PC-3 (cell line): ENCODE results near the gene C1QTNF12. TPM values are rescaled to one million over a fixed set of nuclear protein-coding genes. Genes with fewer than 3 reads are reported as not detected.

ENCODE experiments used
- ATAC-seq: fragments of 200-7000 bp; cut with Tn5 transposase; 2 replicates; pipeline ENCODE4 v1.9.1; 2020; ENCODE audit warnings: mild to moderate bottlenecking, moderate library complexity
- BruUV-seq: library from RNA; stranded (reverse); fragments of 400-500 nt; replicated peaks from 2 replicates; lab custom pipeline; 2021; lab: Mats Ljungman, UMichigan
- CTCF ChIA-PET: fragments of 300-600 bp; sonication (Branson Sonifier 250); formaldehyde crosslinking; loops from one replicate; lab custom pipeline; 2022; ENCODE audit warnings: antibody characterized with exemption; lab: Charles Lee
- POLR2A ChIA-PET: fragments of 300-600 bp; sonication (Branson Sonifier 250); formaldehyde crosslinking; loops from one replicate; lab custom pipeline; 2022; ENCODE audit warnings: antibody characterized with exemption; ENCODE audit not compliant: unreplicated experiment; lab: Charles Lee
- DNase-seq: peaks from one replicate; pipeline ENCODE4 v3.0.0-alpha.2; 2015
- H2AFZ ChIP-seq: fragments of 300-600 bp; sonication (generic); 2 replicates; pipeline ENCODE4 v1.6.0; 2016; ENCODE audit warnings: antibody characterized with exemption, low read length
- H3F3A ChIP-seq: fragments of 300-600 bp; sonication (generic); one replicate; pipeline ENCODE4 v1.6.0; 2017; ENCODE audit warnings: antibody characterized with exemption, low read length, control low read depth, mild to moderate bottlenecking; ENCODE audit not compliant: unreplicated experiment
- H3K27ac ChIP-seq: fragments of 300-600 bp; sonication (generic); 2 replicates; pipeline ENCODE4 v1.5.1; 2016; ENCODE audit warnings: mild to moderate bottlenecking, low read length
- H3K27me3 ChIP-seq: fragments of 300-600 bp; sonication (generic); 2 replicates; pipeline ENCODE4 v1.6.1; 2016; ENCODE audit warnings: low read length, mixed read lengths
- H3K36me3 ChIP-seq: fragments of 300-600 bp; sonication (generic); 2 replicates; pipeline ENCODE4 v1.6.1; 2016; ENCODE audit warnings: low read depth, mixed run types, low read length, mixed read lengths
- H3K4me1 ChIP-seq: fragments of 300-600 bp; sonication (generic); 2 replicates; pipeline ENCODE4 v1.5.1; 2016; ENCODE audit warnings: low read length; ENCODE audit not compliant: insufficient read depth
- H3K4me2 ChIP-seq: fragments of 300-600 bp; sonication (generic); 2 replicates; pipeline ENCODE4 v1.6.0; 2016; ENCODE audit warnings: low read length
- H3K4me3 ChIP-seq: fragments of 300-600 bp; sonication (generic); 2 replicates; pipeline ENCODE4 v1.5.1; 2016; ENCODE audit warnings: mild to moderate bottlenecking, low read length, mixed read lengths
- H3K79me2 ChIP-seq: fragments of 300-600 bp; sonication (generic); 2 replicates; pipeline ENCODE4 v1.6.1; 2017; ENCODE audit warnings: low read length, mixed read lengths
- H3K9ac ChIP-seq: fragments of 300-600 bp; sonication (generic); 2 replicates; pipeline ENCODE4 v1.6.0; 2016; ENCODE audit warnings: mild to moderate bottlenecking, low read length
- H3K9me2 ChIP-seq: fragments of 300-600 bp; sonication (generic); replicated peaks from 2 replicates; pipeline ENCODE4 v1.6.1; 2016; ENCODE audit warnings: mixed run types, low read length, mixed read lengths
- H3K9me3 ChIP-seq: fragments of 300-600 bp; sonication (generic); 2 replicates; pipeline ENCODE4 v1.6.1; 2016; ENCODE audit warnings: low read length, mixed read lengths
- H4K20me1 ChIP-seq: fragments of 300-600 bp; sonication (generic); 2 replicates; pipeline ENCODE4 v1.6.1; 2016; ENCODE audit warnings: low read length, mixed read lengths
- CTCF ChIP-seq: fragments of 300-600 bp; sonication (generic); conservative IDR thresholded peaks from 2 replicates; pipeline ENCODE4 v1.5.1; 2017; ENCODE audit warnings: antibody characterized with exemption, low read depth, mild to moderate bottlenecking, low read length
- EZH2 ChIP-seq: fragments of 300-600 bp; sonication (generic); IDR thresholded peaks from one replicate; pipeline ENCODE4 v1.6.1; 2017; ENCODE audit warnings: antibody characterized with exemption, mild to moderate bottlenecking, low read length; ENCODE audit not compliant: unreplicated experiment
- EZH2phosphoT487 ChIP-seq: fragments of 300-600 bp; sonication (generic); IDR thresholded peaks from 2 replicates; pipeline ENCODE4 v1.6.1; 2018; ENCODE audit warnings: mild to moderate bottlenecking, antibody characterized with exemption, low read length, borderline replicate concordance
- intact Hi-C: fragments of 100-400 bp; cut with micrococcal nuclease; formaldehyde crosslinking; loops from 2 replicates; pipeline ENCODE4 v1.9.0; 2023
- total RNA-seq: library from RNA; depleted of rRNA; stranded (reverse); fragments of >200 nt; gene quantifications from 2 replicates; pipeline ENCODE4 v1.2.3, GENCODE V29; 2014

The C1QTNF12 gene
- total RNA-seq, 1 experiment from 2014 or later = 3.9 TPM

- no peaks in the 10 kb centered on the region for H3K27me3 ChIP-seq
- H3K9ac ChIP-seq = no peak overlapping the region
- peaks cover 46% of the 10 kb centered on the region for H3K36me3 ChIP-seq
- DNase-seq = no peak
- POLR2A ChIA-PET = no interaction called here
- no peak overlapping the region for H3K4me2 ChIP-seq
- no peak overlapping the region for H3K27ac ChIP-seq
- H3K4me3 ChIP-seq = no peak overlapping the region
- H3K4me1 ChIP-seq = peaks cover 10% of the 10 kb centered on the region
- peaks cover 73% of the 10 kb centered on the region for H3K79me2 ChIP-seq
- BruUV-seq = no TSS peak
- TF ChIP-seq EZH2 = no peak
- no peak for TF ChIP-seq CTCF
- no peak for TF ChIP-seq EZH2phosphoT487
- no peaks in the 10 kb centered on the region for H3F3A ChIP-seq
- no peak overlapping the region for H2AFZ ChIP-seq
- H4K20me1 ChIP-seq = peaks cover 18% of the 10 kb centered on the region
- CTCF ChIA-PET = no interaction called here
- intact Hi-C loops = no loop called here
- H3K9me3 ChIP-seq = no peaks in the 10 kb centered on the region
- ATAC-seq = no peak
- H3K9me2 ChIP-seq = no peaks in the 10 kb centered on the region
Measured at GRCh38 chr1:1227386-1227785, 19.1 kb downstream of the C1QTNF12 start.

GRCh38 chr1:1226566-1227362 lies 19.8 kb downstream of the C1QTNF12 start:
- CTCF ChIA-PET = no interaction called here
- no peak overlapping the region for H3K4me3 ChIP-seq
- no peak for TF ChIP-seq EZH2phosphoT487
- no peak for TF ChIP-seq CTCF
- no peak for TF ChIP-seq EZH2
- BruUV-seq = no TSS peak
- H2AFZ ChIP-seq = no peak overlapping the region
- no peak overlapping the region for H3K9ac ChIP-seq
- H3K36me3 ChIP-seq = peaks cover 51% of the 10 kb centered on the region
- H3K9me3 ChIP-seq = no peaks in the 10 kb centered on the region
- no peaks in the 10 kb centered on the region for H3K27me3 ChIP-seq
- no peak overlapping the region for H3K4me2 ChIP-seq
- no peaks in the 10 kb centered on the region for H3F3A ChIP-seq
- POLR2A ChIA-PET = no interaction called here
- H4K20me1 ChIP-seq = peaks cover 18% of the 10 kb centered on the region
- intact Hi-C loops = no loop called here
- H3K9me2 ChIP-seq = no peaks in the 10 kb centered on the region
- ATAC-seq (no peak), DNase-seq (no peak)
- H3K79me2 ChIP-seq = peaks cover 72% of the 10 kb centered on the region
- no peak overlapping the region for H3K27ac ChIP-seq
- H3K4me1 ChIP-seq = peaks cover 10% of the 10 kb centered on the region

- CTCF ChIA-PET = no interaction called here
- Histone ChIP-seq H2AFZ (no peak overlapping the region), H3K9me2 (no peaks in the 10 kb centered on the region), H3F3A (no peaks in the 10 kb centered on the region), H3K27me3 (no peaks in the 10 kb centered on the region), H4K20me1 (peaks cover 18% of the 10 kb centered on the region), H3K4me3 (no peak overlapping the region), H3K9ac (no peak overlapping the region), H3K4me1 (peaks cover 10% of the 10 kb centered on the region), H3K79me2 (peaks cover 64% of the 10 kb centered on the region), H3K36me3 (peaks cover 57% of the 10 kb centered on the region), H3K4me2 (no peak overlapping the region), H3K9me3 (no peaks in the 10 kb centered on the region), H3K27ac (no peak overlapping the region)
- BruUV-seq = no TSS peak
- DNase-seq (no peak), ATAC-seq (no peak)
- POLR2A ChIA-PET = no interaction called here
- TF ChIP-seq EZH2phosphoT487 = no peak
- TF ChIP-seq EZH2 = no peak
- TF ChIP-seq CTCF = no peak
- intact Hi-C loops = no loop called here
Measured at GRCh38 chr1:1225913-1226312, 20.6 kb downstream of the C1QTNF12 start.
